Daoy (cell line): ENCODE results near the gene ATP5MC2. TPM values are rescaled to one million over a fixed set of nuclear protein-coding genes. Genes with fewer than 3 reads are reported as not detected.
A peak's percentile ranks its signal among the peaks of the same experiment; 100 is the strongest.
"Not testable (repeated sequence)": the region's sequence is repeated elsewhere in the genome, so short reads cannot be mapped to it uniquely, and the experiment has no call there.

ENCODE experiments used
- DNase-seq: peaks from one replicate; pipeline ENCODE4 v3.0.0-alpha.2; 2015; ENCODE audit warnings: low read depth
- total RNA-seq: library from RNA; depleted of rRNA; stranded (reverse); fragments of >200 nt; shearing (Covaris generic); gene quantifications from 2 replicates; pipeline ENCODE4 v1.2.3, GENCODE V29; 2014; rRNA removed

The ATP5MC2 gene
- total RNA-seq = 351 and 471 TPM in 2 replicates

- DNase-seq = peak; percentile 100
Observed at GRCh38 chr12:53675701-53676607, at the start of gene ATP5MC2. TSS of gene ATP5MC2 (minus strand) at chr12:53676083. CDS start at chr12:53672614, 3,469 bp downstream.

- no peak for DNase-seq
Observed at GRCh38 chr12:53722450-53723041, 46.7 kb upstream of the ATP5MC2 start.

- DNase-seq = no peak
Observed at GRCh38 chr12:53720946-53721345, 45.1 kb upstream of the ATP5MC2 start.

GRCh38 chr12:53719649-53720048 lies 43.8 kb upstream of the ATP5MC2 start:
- DNase-seq = no peak

GRCh38 chr12:53718567-53718966 lies 42.7 kb upstream of the ATP5MC2 start:
- not testable (repeated sequence) for DNase-seq

- DNase-seq = no peak
Observed at GRCh38 chr12:53717319-53717718, 41.4 kb upstream of the ATP5MC2 start.

- DNase-seq = no peak
Observed at GRCh38 chr12:53714004-53714403, 38.1 kb upstream of the ATP5MC2 start.

- DNase-seq = no peak
Observed at GRCh38 chr12:53713516-53713915, 37.6 kb upstream of the ATP5MC2 start.

- DNase-seq = no peak
Observed at GRCh38 chr12:53712059-53712643, 36.3 kb upstream of the ATP5MC2 start.

GRCh38 chr12:53710091-53710490 lies 34.2 kb upstream of the ATP5MC2 start:
- DNase-seq = no peak

- DNase-seq = no peak
Observed at GRCh38 chr12:53709671-53710070, 33.8 kb upstream of the ATP5MC2 start.

GRCh38 chr12:53706080-53706479 lies 30.2 kb upstream of the ATP5MC2 start:
- no peak for DNase-seq

GRCh38 chr12:53703756-53704155 lies 27.9 kb upstream of the ATP5MC2 start:
- peak; percentile 34 for DNase-seq

GRCh38 chr12:53701518-53702264 lies 25.8 kb upstream of the ATP5MC2 start:
- DNase-seq = peak; percentile 81

- no peak for DNase-seq
Observed at GRCh38 chr12:53700567-53700966, 24.7 kb upstream of the ATP5MC2 start.

- DNase-seq = no peak
Observed at GRCh38 chr12:53699678-53700025, 23.8 kb upstream of the ATP5MC2 start.

GRCh38 chr12:53698948-53699677 lies 23.2 kb upstream of the ATP5MC2 start:
- no peak for DNase-seq

- no peak for DNase-seq
Observed at GRCh38 chr12:53696655-53697331, 20.9 kb upstream of the ATP5MC2 start.

- peak; percentile 87 for DNase-seq
Observed at GRCh38 chr12:53696285-53696654, 20.4 kb upstream of the ATP5MC2 start.
